ENCODE measurements around the gene GALNT2.

DNA sequence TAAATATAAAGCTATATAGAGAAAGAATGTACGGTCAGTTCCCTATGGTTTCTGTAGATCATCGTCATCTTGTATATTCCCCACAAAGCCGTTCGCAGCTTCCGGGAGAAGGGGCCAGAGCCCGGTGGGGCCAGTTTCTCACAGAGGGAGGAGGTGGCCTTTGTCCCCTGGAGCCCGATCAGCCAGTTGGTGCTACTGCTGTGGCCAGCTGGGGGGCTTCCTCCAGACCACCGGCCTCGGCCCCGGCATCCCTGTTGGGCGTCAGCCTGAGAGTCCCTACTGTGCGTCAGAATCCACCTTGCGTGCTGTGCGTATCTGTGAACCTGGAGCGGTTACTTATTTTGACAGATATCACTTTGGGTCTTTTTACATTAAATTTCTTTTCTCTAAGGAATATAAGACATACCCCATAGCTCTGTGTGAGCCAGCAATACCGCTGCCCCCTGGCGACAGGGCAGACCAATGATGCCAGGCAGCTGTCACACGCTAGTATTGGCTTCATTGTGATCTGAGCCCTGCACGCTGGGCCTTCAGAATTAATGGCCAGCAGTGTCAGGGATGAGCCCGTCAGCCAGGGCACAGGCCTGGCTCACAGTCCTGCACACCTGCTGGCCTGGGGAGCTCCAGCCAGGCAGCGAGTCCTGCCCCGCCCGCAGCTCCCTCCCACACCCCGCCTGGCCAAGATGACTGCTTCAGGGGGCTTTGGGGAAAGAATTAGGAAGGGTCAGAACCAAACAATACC is 213.2 kb downstream of the GALNT2 start:
- TF ChIP-seq CTCF (IDR thresholded peaks at IDR 0.05) (no peak), POLR2A (IDR thresholded peaks at IDR 0.05) (no peak)

All from adrenal gland (tissue), 5 donors.